GM19452 (cell line): ENCODE results near the gene FDXR.

Experiments used
- ATAC-seq: cut with Tn5 transposase; IDR thresholded peaks from one replicate; pipeline ENCODE4 v1.9.1; 2021; ENCODE audit not compliant: unreplicated experiment

FDXR gene

DNA sequence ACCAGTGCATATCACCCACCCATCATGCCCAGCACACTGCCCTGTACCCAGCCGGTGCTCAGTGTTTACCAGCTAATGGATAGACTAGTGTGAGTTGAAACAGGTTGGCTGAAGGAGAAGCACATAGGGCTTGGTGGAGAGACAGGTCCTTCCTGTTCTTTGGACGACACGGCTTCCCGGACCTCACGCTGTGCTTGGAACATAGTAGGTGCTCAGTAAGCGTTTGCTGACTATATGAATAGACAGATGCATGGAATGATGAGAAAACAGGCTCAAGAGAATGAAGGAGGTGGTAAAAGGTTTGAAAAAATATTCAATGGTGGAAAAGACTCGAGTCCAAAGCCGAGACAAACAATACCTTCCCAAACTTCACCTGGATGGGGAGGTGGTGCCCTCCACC, 27.4 kb upstream of the FDXR start:
- ATAC-seq, result no peak

DNA sequence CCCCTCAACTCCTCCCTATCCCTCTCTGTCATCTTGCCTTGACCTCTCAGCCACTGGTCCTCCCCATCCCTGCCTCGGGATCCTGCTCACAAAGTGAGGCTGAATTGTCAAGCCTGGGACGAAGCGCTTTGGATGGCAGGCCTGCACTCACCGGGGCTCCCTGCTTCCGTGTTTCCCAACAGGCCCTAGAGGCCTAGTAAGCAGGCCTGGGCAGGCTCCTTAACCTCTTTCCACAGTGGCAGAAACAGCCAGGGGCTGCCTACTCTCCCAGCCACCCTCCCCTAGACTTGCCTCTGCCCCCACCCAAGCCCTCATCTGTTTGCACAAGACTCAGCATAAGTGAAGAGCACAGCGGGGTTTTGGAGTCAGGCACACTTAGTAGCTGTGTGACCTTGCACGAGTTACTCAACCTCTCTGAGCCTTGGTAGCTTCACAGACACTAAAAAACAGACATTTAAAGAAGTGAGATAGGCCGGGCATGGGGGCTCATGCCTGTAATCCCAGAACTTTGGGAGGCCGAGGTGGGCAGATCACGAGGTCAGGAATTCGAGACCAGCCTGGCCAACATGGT, 25.7 kb upstream of the FDXR start:
- no peak for ATAC-seq

- ATAC-seq, result no peak
These were observed 21.3 kb upstream of the FDXR start for GRCh38 chr17:74893936-74894671.

- no peak for ATAC-seq
These were observed 20.4 kb upstream of the FDXR start, which contains the start of gene FADS6 for GRCh38 chr17:74892974-74893911. Gene FADS6 (minus strand): TSS chr17:74893633. CDS start chr17:74893595, 38 bp downstream.

DNA sequence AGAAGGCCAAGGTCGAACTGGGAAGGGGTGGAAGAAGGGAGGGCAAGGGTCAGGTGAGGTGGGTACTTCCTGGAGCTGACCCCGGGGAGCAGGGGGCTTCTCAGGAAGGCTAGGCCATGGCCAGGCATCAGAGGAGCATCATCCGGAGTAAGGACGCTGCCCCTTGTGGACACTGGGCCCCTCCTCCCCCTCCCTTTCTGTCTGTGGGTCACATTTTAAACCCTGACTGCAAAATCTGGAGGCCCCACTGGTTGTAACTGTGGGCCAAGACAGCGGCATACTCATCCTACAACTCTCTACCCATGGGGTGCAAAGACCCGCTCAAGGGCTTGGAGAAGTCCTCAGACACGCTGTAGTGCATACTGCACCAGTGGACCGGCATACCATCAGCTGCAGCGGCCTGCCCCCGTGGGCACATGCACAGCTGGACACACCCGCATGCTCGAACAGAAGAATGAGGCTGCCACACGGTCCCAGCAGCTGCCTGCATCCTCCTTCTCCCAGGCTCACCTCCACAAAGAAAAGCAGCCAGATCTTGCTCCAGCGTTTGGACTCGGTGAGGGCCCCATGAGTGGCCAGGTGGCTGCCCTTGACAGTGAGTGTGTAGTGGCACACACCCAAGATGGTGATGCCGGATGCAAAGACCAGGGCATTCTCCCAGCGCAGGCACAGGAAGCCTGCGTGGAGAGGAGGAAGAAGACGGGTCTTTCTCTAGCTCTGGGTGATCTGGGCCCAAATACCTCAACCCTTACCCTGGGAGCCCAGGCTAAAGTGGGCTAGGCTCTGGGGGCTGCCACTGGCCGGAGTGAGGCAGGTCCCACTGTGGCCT, 19.4 kb upstream of the FDXR start:
- ATAC-seq, result no peak

DNA sequence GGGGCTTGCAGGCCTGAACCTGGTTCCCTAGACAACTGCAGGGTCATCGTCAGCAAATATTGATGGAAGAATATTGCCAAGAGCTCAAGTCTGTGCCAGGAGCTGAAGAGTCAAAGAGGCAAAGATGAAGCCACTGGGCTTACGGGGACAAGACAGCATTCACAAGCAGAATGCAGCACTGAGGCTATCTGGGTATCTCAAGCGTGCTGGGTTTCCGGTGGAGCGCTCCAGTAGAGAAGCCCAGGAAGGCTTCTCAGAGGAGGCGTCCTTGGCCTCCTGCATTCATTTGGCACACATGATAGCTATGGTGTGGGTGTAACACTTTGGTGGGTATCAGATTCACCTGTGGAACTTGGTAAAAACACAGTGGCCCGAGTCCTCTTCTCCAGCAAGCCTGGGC, 17.8 kb upstream of the FDXR start:
- no peak for ATAC-seq

DNA sequence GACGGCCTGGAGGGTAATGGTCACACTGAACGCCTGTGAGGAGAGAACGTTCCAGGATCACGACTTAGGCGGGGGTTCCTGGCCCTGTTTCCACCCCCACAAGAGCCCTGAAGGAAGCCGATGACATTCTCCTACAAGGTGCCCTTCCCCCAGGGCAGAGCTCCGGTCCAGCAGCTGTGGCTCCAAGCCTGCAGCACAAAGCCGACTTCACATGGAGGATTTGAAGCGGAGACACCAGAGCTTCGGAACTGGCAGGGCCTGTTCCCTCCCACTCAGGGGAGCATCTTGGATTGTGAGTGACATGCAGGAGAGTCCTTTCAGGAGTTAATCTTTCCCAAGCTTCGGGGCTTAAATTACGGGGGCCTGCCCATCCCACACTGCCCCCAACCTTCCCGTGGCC, 15.7 kb upstream of the FDXR start:
- ATAC-seq, result no peak

- ATAC-seq, result no peak
These were observed 10.5 kb upstream of the FDXR start for GRCh38 chr17:74883241-74883745.

- ATAC-seq, result no peak
These were observed 9.9 kb upstream of the FDXR start for GRCh38 chr17:74882517-74883240.

DNA sequence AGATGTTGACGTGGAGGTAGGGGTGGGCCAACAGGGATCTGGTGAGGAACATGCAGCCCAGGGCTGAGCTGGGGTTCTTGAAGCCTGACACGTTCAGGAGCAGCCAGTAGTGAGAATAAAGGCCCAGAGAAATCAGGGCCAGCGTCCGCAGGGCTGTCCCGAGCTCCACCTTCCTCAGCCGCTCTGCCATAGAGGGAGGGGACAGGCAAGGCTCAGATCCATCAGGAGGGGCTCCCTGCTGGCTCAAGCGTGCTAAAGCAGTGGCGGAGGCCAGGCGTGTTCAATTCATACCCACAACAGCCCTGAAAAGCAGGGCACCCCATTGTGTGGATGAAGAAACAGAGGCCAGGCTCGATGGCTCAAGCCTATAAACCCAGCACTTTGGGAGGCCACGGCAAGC, 8.3 kb upstream of the FDXR start:
- no peak for ATAC-seq

- ATAC-seq, result no peak
These were observed 6.5 kb upstream of the FDXR start for GRCh38 chr17:74879308-74879707.

- no peak for ATAC-seq
These were observed 5.9 kb upstream of the FDXR start for GRCh38 chr17:74878658-74879057.

DNA sequence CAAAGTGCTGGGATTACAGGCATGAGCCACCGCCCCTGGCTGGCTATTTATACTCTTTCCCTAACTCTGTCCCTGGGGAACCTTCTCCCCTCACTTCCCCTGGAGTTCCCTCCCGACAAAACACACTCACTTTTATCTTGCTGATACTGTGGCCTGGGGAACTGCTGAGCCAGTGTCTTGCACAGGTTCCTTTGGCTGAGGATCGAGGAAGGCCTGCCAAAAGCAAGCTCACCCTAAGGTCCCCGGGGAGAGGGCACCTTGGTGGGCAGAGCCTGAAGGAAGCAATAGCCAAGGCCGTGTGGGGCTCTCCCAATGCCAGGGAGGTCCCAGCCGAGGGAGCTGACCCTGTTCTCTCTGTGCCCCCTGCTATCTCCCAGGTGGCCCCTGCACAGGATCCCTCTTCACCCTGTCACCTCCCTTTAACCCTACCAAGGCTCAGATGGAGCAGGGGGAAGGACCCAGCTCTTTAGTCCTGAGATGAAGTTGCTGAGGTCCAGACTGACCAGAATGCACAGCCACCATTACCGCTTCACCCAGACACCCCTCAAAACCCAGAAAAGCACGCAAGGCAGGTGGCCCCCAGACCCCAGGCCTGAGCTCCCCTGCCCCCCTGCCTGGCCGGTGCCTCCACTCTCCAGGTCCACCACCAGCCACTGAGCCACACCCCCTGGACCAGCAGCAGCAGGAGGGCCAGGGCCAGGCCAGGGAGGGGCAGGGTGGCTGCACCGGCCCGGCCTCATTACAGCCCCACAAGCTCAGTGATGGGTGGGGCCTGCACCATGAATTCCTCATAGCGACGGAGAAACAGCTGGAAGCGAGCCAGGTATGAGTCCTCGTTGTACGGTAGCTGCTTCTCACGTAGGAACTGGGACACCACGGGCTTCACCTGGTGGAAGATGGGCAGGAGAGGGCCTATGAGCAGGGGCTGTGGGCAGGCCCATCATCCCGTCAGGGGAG, 5.1 kb upstream of the FDXR start:
- no peak for ATAC-seq

GRCh38 chr17:74875977-74876593, 3.3 kb upstream of the FDXR start:
- no peak for ATAC-seq

DNA sequence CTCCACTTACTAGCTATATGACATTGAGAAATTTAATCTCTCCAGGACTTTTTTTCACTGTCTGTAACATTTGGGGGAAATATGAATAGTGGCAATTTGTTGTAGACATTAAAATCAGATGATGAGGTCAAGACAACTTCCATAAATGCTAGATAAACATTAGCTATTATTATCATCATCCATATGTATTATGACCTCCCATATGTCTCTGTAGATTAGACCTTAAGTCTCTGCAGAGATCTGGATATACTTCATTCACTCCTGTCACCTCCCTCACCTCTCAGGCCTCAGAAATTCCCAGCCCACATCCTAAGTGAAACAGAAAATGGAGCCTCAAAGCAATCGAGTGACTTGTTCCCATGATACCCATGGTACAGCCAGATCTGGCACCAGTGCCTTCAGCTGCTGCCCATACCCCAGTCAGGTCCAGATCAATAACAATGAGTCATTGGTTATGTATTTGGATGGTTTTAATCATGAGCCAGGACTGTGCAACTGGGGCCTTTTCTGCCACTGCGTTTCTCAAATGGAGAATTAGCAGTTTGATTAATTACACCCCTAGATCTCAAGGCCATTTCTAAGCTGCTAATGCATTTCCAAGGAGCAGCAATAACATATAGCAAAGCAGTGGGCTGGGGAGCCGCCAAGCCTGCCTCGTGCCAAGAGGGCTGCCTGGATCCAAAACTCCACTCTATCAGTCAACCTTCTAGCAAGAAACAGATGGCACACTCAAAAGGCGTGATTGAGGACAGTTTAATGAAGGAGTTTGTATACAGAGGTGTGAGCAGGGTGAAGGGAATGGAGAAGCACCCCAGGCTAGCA, 2.6 kb upstream of the FDXR start:
- ATAC-seq, result no peak

GRCh38 chr17:74874615-74875037, 1.8 kb upstream of the FDXR start:
- no peak for ATAC-seq

GRCh38 chr17:74873874-74874614, 1.2 kb upstream of the FDXR start:
- no peak for ATAC-seq
